NCI-H524 treated with DMSO at 0.1 percent for 48 hours (cell line): ENCODE data around the gene OMP.
A peak's percentile ranks its signal among the peaks of the same experiment; 100 is the strongest.

ENCODE experiments used
- DNase-seq: peaks from one replicate; lab custom pipeline; 2025; lab: John Stamatoyannopoulos, UW

Gene OMP

GRCh38 chr11:77069336-77069968 lies 33.2 kb upstream of the OMP start:
- peak; percentile 41 for DNase-seq

- DNase-seq, result no peak
Observed at GRCh38 chr11:77069969-77070582, 32.6 kb upstream of the OMP start.

- DNase-seq, result no peak
Observed at GRCh38 chr11:77071077-77071476, 31.6 kb upstream of the OMP start.

GRCh38 chr11:77071671-77072605 lies 30.7 kb upstream of the OMP start:
- no peak for DNase-seq

GRCh38 chr11:77072851-77073327 lies 29.8 kb upstream of the OMP start:
- DNase-seq, result no peak

- DNase-seq, result no peak
Observed at GRCh38 chr11:77073328-77074001, 29.2 kb upstream of the OMP start.

GRCh38 chr11:77074205-77074604 lies 28.4 kb upstream of the OMP start:
- DNase-seq, result no peak

- DNase-seq, result no peak
Observed at GRCh38 chr11:77074626-77075221, 27.9 kb upstream of the OMP start.

- no peak for DNase-seq
Observed at GRCh38 chr11:77075425-77075905, 27.2 kb upstream of the OMP start.

GRCh38 chr11:77079666-77080065 lies 23.0 kb upstream of the OMP start:
- no peak for DNase-seq

- no peak for DNase-seq
Observed at GRCh38 chr11:77080643-77081210, 21.9 kb upstream of the OMP start.

- no peak for DNase-seq
Observed at GRCh38 chr11:77081381-77081851, 21.2 kb upstream of the OMP start.

GRCh38 chr11:77081976-77082836 lies 20.4 kb upstream of the OMP start:
- DNase-seq, result no peak

- DNase-seq, result no peak
Observed at GRCh38 chr11:77082838-77083565, 19.6 kb upstream of the OMP start.

- no peak for DNase-seq
Observed at GRCh38 chr11:77083566-77084245, 18.9 kb upstream of the OMP start.

GRCh38 chr11:77084581-77085191 lies 18.0 kb upstream of the OMP start:
- no peak for DNase-seq

GRCh38 chr11:77085652-77086051 lies 17.0 kb upstream of the OMP start:
- no peak for DNase-seq
